ENCODE data around the gene CNTN5.

Gene CNTN5

DNA sequence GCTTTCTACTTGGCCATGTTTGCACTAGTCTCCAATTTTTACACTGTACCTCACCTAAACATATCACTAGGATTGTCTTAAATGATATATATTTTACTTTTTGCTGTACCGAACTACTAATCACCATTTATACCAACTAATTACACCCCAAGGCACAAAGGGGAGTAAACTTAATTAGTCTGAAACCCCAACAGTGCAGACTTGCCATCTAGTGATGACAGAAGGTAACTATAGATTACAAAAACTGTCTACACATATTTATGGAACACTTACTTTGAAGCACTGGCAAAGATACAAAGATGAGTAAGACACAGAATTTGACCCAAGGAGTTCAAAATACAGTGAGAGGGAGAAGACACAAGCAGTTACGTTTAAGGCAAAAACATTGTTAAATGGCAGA lies 139.7 kb downstream of the CNTN5 start:
- H2AFZ ChIP-seq (ENCODE audit: insufficient read depth, low read length, poor library complexity) = no peak overlapping the region

DNA sequence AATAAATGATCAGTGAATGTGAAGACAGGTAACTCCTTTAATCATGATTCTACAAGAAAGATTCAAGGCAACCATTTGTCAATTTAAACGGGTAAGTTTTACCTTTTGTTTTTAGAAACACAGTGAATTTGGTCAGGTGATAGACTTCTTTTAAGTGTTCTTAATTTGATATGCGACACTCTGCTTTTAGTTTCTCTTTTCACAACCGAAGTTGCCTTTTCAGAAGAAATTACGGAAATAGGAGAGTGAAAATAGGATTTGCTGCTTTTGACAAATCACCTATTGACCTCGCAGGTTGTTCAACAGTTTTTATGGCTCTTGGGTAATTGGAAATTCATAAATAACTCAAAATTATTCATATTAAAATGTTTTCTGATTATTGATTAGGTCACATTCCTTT lies 142.1 kb downstream of the CNTN5 start:
- Histone ChIP-seq H3K4me2 (ENCODE audit: low read length) (no peak overlapping the region), H3K23ac (ENCODE audit: low read length) (no peak overlapping the region), H3K9me3 (ENCODE audit: insufficient read depth, low read depth, low read length) (no peaks in the 10 kb centered on the region), H3K27ac (ENCODE audit: low read depth, low read length) (no peak overlapping the region), H3K14ac (ENCODE audit: low read length) (no peak overlapping the region), H2BK5ac (ENCODE audit: low read depth, low read length, poor library complexity) (no peak overlapping the region), H3K4me1 (ENCODE audit: control insufficient read depth in 1 of 2, insufficient read depth in 2 of 2, low read length in 2 of 2) (no peaks in the 10 kb centered on the region), H3K4ac (ENCODE audit: low read depth, low read length) (no peak overlapping the region), H3K9ac (ENCODE audit: low read length) (no peak overlapping the region), H4K91ac (ENCODE audit: low read depth, low read length) (no peak overlapping the region), H4K12ac (ENCODE audit: low read depth, low read length) (no peak overlapping the region), H3K36me3 (ENCODE audit: control insufficient read depth in 1 of 2, insufficient read depth in 2 of 2, low read length in 2 of 2) (no peaks in the 10 kb centered on the region), H2AFZ (ENCODE audit: insufficient read depth, low read length, poor library complexity) (no peak overlapping the region), H2AK5ac (ENCODE audit: low read length) (no peak overlapping the region), H3K18ac (ENCODE audit: low read length) (no peak overlapping the region), H3K27me3 (ENCODE audit: insufficient read depth, low read length) (no peaks in the 10 kb centered on the region), H3K79me2 (ENCODE audit: control insufficient read depth, insufficient read depth, low read length, poor library complexity) (no peaks in the 10 kb centered on the region), H3K79me1 (ENCODE audit: low read length) (no peaks in the 10 kb centered on the region), H4K8ac (ENCODE audit: low read depth, low read length) (no peak overlapping the region), H2BK12ac (ENCODE audit: low read length) (no peak overlapping the region), H2BK120ac (ENCODE audit: insufficient read depth, low read length, poor library complexity) (no peak overlapping the region), H3K4me3 (ENCODE audit: low read depth, low read length) (no peak overlapping the region)
- no peak for DNase-seq
- WGBS (ENCODE audit: extremely low coverage, insufficient coverage, insufficient read length) = no CpG with 5 or more reads among the region's 5 CpGs

More for the DNA sequence above, 139.7 kb downstream of the CNTN5 start:
- no peak overlapping the region for H3K14ac ChIP-seq (ENCODE audit: low read length)
- no peaks in the 10 kb centered on the region for H3K27me3 ChIP-seq (ENCODE audit: insufficient read depth, low read length)
- H4K8ac ChIP-seq (ENCODE audit: low read depth, low read length) = no peak overlapping the region
- no peak overlapping the region for H4K12ac ChIP-seq (ENCODE audit: low read depth, low read length)
- no peak overlapping the region for H2BK120ac ChIP-seq (ENCODE audit: insufficient read depth, low read length, poor library complexity)
- no peaks in the 10 kb centered on the region for H3K79me2 ChIP-seq (ENCODE audit: control insufficient read depth, insufficient read depth, low read length, poor library complexity)
- H3K4me2 ChIP-seq (ENCODE audit: low read length) = no peak overlapping the region
- no peak overlapping the region for H3K4ac ChIP-seq (ENCODE audit: low read depth, low read length)
- no CpG with 5 or more reads among the region's 2 CpGs for WGBS (ENCODE audit: extremely low coverage, insufficient coverage, insufficient read length)
- no peaks in the 10 kb centered on the region for H3K79me1 ChIP-seq (ENCODE audit: low read length)
- no peaks in the 10 kb centered on the region for H3K36me3 ChIP-seq (ENCODE audit: control insufficient read depth in 1 of 2, insufficient read depth in 2 of 2, low read length in 2 of 2)
- H2BK5ac ChIP-seq (ENCODE audit: low read depth, low read length, poor library complexity) = no peak overlapping the region
- no peak for DNase-seq
- H3K9me3 ChIP-seq (ENCODE audit: insufficient read depth, low read depth, low read length) = no peaks in the 10 kb centered on the region
- H4K91ac ChIP-seq (ENCODE audit: low read depth, low read length) = no peak overlapping the region
- H3K4me3 ChIP-seq (ENCODE audit: low read depth, low read length) = no peak overlapping the region
- H3K4me1 ChIP-seq (ENCODE audit: control insufficient read depth in 1 of 2, insufficient read depth in 2 of 2, low read length in 2 of 2) = no peaks in the 10 kb centered on the region
- no peak overlapping the region for H3K9ac ChIP-seq (ENCODE audit: low read length)
- no peak overlapping the region for H3K18ac ChIP-seq (ENCODE audit: low read length)
- no peak overlapping the region for H2BK12ac ChIP-seq (ENCODE audit: low read length)
- H2AK5ac ChIP-seq (ENCODE audit: low read length) = no peak overlapping the region
- no peak overlapping the region for H3K23ac ChIP-seq (ENCODE audit: low read length)
- no peak overlapping the region for H3K27ac ChIP-seq (ENCODE audit: low read depth, low read length)

DNA sequence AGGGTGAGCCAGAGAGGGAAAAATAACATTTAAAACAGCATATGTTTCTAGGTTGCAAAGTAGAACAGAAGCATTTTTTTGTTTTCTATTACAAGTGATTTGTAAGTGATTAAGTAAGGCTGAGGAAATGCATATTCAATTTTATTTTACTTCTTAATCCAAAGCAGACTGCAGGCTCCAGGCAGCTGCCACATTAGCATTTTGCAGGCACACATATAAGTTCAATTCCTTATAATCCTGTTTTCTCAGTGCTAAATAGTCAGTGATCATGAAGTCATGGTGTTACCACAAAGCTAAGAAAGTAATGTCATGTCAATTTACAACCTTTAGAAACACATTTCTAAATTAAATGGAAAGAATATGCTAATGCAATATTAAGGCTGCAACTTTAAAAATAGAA lies 149.8 kb downstream of the CNTN5 start:
- Histone ChIP-seq H3K27me3 (ENCODE audit: insufficient read depth, low read length) (no peaks in the 10 kb centered on the region), H3K4me3 (ENCODE audit: low read depth, low read length) (no peak overlapping the region), H3K9me3 (ENCODE audit: insufficient read depth, low read depth, low read length) (no peaks in the 10 kb centered on the region), H2BK120ac (ENCODE audit: insufficient read depth, low read length, poor library complexity) (no peak overlapping the region), H3K9ac (ENCODE audit: low read length) (no peak overlapping the region), H4K8ac (ENCODE audit: low read depth, low read length) (no peak overlapping the region), H3K18ac (ENCODE audit: low read length) (no peak overlapping the region), H3K4me2 (ENCODE audit: low read length) (no peak overlapping the region), H3K4me1 (ENCODE audit: control insufficient read depth in 1 of 2, insufficient read depth in 2 of 2, low read length in 2 of 2) (no peaks in the 10 kb centered on the region), H3K23ac (ENCODE audit: low read length) (no peak overlapping the region), H2AFZ (ENCODE audit: insufficient read depth, low read length, poor library complexity) (no peak overlapping the region), H3K79me1 (ENCODE audit: low read length) (no peaks in the 10 kb centered on the region), H2BK5ac (ENCODE audit: low read depth, low read length, poor library complexity) (no peak overlapping the region), H3K4ac (ENCODE audit: low read depth, low read length) (no peak overlapping the region), H2BK12ac (ENCODE audit: low read length) (no peak overlapping the region), H3K79me2 (ENCODE audit: control insufficient read depth, insufficient read depth, low read length, poor library complexity) (no peaks in the 10 kb centered on the region), H3K14ac (ENCODE audit: low read length) (no peak overlapping the region), H3K27ac (ENCODE audit: low read depth, low read length) (no peak overlapping the region), H2AK5ac (ENCODE audit: low read length) (no peak overlapping the region), H4K91ac (ENCODE audit: low read depth, low read length) (no peak overlapping the region), H3K36me3 (ENCODE audit: control insufficient read depth in 1 of 2, insufficient read depth in 2 of 2, low read length in 2 of 2) (no peaks in the 10 kb centered on the region), H4K12ac (ENCODE audit: low read depth, low read length) (no peak overlapping the region)
- DNase-seq = no peak

DNA sequence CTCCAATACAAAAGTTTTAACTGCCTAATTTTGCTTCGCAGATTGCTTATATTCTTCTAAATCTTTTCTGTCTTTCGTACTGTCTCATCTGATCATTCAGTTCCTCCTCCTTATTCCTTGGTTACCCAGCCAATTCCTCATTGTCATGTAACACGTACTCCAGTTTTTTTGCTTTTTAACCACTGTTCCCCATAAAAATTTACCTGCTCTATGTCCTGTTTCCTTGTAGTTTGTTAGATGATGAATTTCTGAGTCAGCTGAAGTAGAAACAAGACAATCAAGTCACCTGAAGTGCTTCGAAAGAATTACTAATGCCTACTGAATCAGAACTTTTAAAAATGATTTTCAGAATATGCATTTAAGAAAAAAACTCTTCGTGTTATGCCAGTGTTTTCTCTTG lies 150.6 kb downstream of the CNTN5 start:
- H2AFZ ChIP-seq (ENCODE audit: insufficient read depth, low read length, poor library complexity) = no peak overlapping the region
- no CpG with 5 or more reads among the region's 5 CpGs for WGBS (ENCODE audit: extremely low coverage, insufficient coverage, insufficient read length)

DNA sequence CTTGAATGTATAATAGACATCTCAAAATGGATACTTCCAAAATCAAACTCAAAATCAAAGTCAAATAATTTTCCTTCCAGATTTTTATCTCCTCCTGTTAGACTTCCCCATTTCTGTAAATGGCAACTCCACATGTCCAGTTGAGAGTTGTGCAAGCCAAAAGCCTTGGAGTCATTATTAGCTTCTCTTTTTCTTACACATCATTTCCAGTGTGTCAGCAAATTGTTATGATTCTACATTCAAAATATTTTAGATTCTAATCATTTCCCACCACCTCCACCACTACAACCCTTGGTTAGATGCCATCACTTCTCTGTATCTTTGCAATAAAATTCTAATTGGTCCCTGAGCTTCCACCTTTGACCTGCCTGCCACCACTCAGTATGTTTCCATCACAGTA lies 155.7 kb downstream of the CNTN5 start:
- H3K4me1 ChIP-seq (ENCODE audit: control insufficient read depth in 1 of 2, insufficient read depth in 2 of 2, low read length in 2 of 2) = no peaks in the 10 kb centered on the region
- no peak overlapping the region for H3K14ac ChIP-seq (ENCODE audit: low read length)
- H3K18ac ChIP-seq (ENCODE audit: low read length) = no peak overlapping the region
- H2BK12ac ChIP-seq (ENCODE audit: low read length) = no peak overlapping the region
- no peak overlapping the region for H2AK5ac ChIP-seq (ENCODE audit: low read length)
- H3K9ac ChIP-seq (ENCODE audit: low read length) = no peak overlapping the region
- H4K12ac ChIP-seq (ENCODE audit: low read depth, low read length) = no peak overlapping the region
- DNase-seq = no peak
- no peak overlapping the region for H3K4ac ChIP-seq (ENCODE audit: low read depth, low read length)
- H3K27ac ChIP-seq (ENCODE audit: low read depth, low read length) = no peak overlapping the region
- H3K36me3 ChIP-seq (ENCODE audit: control insufficient read depth in 1 of 2, insufficient read depth in 2 of 2, low read length in 2 of 2) = no peaks in the 10 kb centered on the region
- H3K4me3 ChIP-seq (ENCODE audit: low read depth, low read length) = no peak overlapping the region
- no peak overlapping the region for H4K91ac ChIP-seq (ENCODE audit: low read depth, low read length)
- no peak overlapping the region for H3K4me2 ChIP-seq (ENCODE audit: low read length)
- H3K9me3 ChIP-seq (ENCODE audit: insufficient read depth, low read depth, low read length) = no peaks in the 10 kb centered on the region
- H3K79me1 ChIP-seq (ENCODE audit: low read length) = no peaks in the 10 kb centered on the region
- H2BK5ac ChIP-seq (ENCODE audit: low read depth, low read length, poor library complexity) = no peak overlapping the region
- H2BK120ac ChIP-seq (ENCODE audit: insufficient read depth, low read length, poor library complexity) = no peak overlapping the region
- no peaks in the 10 kb centered on the region for H3K27me3 ChIP-seq (ENCODE audit: insufficient read depth, low read length)
- no peaks in the 10 kb centered on the region for H3K79me2 ChIP-seq (ENCODE audit: control insufficient read depth, insufficient read depth, low read length, poor library complexity)
- H3K23ac ChIP-seq (ENCODE audit: low read length) = no peak overlapping the region
- no peak overlapping the region for H2AFZ ChIP-seq (ENCODE audit: insufficient read depth, low read length, poor library complexity)
- H4K8ac ChIP-seq (ENCODE audit: low read depth, low read length) = no peak overlapping the region

More for the DNA sequence above, 150.6 kb downstream of the CNTN5 start:
- Histone ChIP-seq H2BK120ac (ENCODE audit: insufficient read depth, low read length, poor library complexity) (no peak overlapping the region), H3K4me1 (ENCODE audit: control insufficient read depth in 1 of 2, insufficient read depth in 2 of 2, low read length in 2 of 2) (no peaks in the 10 kb centered on the region), H2BK5ac (ENCODE audit: low read depth, low read length, poor library complexity) (no peak overlapping the region), H4K8ac (ENCODE audit: low read depth, low read length) (no peak overlapping the region), H3K27ac (ENCODE audit: low read depth, low read length) (no peak overlapping the region), H3K18ac (ENCODE audit: low read length) (no peak overlapping the region), H3K79me1 (ENCODE audit: low read length) (no peaks in the 10 kb centered on the region), H3K4me2 (ENCODE audit: low read length) (no peak overlapping the region), H4K91ac (ENCODE audit: low read depth, low read length) (no peak overlapping the region), H3K4me3 (ENCODE audit: low read depth, low read length) (no peak overlapping the region), H2BK12ac (ENCODE audit: low read length) (no peak overlapping the region), H3K4ac (ENCODE audit: low read depth, low read length) (no peak overlapping the region), H3K14ac (ENCODE audit: low read length) (no peak overlapping the region), H3K27me3 (ENCODE audit: insufficient read depth, low read length) (no peaks in the 10 kb centered on the region), H2AK5ac (ENCODE audit: low read length) (no peak overlapping the region), H3K9ac (ENCODE audit: low read length) (no peak overlapping the region), H4K12ac (ENCODE audit: low read depth, low read length) (no peak overlapping the region), H3K9me3 (ENCODE audit: insufficient read depth, low read depth, low read length) (no peaks in the 10 kb centered on the region), H3K36me3 (ENCODE audit: control insufficient read depth in 1 of 2, insufficient read depth in 2 of 2, low read length in 2 of 2) (no peaks in the 10 kb centered on the region), H3K79me2 (ENCODE audit: control insufficient read depth, insufficient read depth, low read length, poor library complexity) (no peaks in the 10 kb centered on the region), H3K23ac (ENCODE audit: low read length) (no peak overlapping the region)
- DNase-seq = no peak
